Gastrocnemius medialis (tissue), 4 donors: ENCODE measurements around the gene CENPX. TPM values are rescaled to one million over a fixed set of nuclear protein-coding genes. Genes with fewer than 3 reads are reported as not detected.

Experiments
- ATAC-seq, 2 donors: fragments of 150-250 bp; one replicate each; pipeline ENCODE4 v1.9.1; 2016
- DNase-seq, 2 donors: peaks; one replicate each; pipeline ENCODE4 v3.0.0-alpha.2; 2019
- H3K27ac ChIP-seq, 4 donors: fragments of 200-600 bp; sonication (generic); 1 replicate in 1 of 4; 2 replicates in 3 of 4; pipeline ENCODE4 v1.5.1; 2016 to 2018; ENCODE audit warnings: mild to moderate bottlenecking in 2 of 4, moderate library complexity in 1 of 4
- H3K27me3 ChIP-seq, 3 donors: fragments of 200-600 bp; sonication (generic) in 2 of 3; 1 replicate in 1 of 3; 2 replicates in 2 of 3; pipeline versions ENCODE4 v1.5.1 to v1.6.0; 2016 to 2019; ENCODE audit warnings: mild to moderate bottlenecking in 1 of 3, moderate library complexity in 1 of 3
- H3K36me3 ChIP-seq, 2 donors: fragments of 200-600 bp; sonication (generic) in 1 of 2; one replicate each; pipeline ENCODE4 v1.5.1; 2017 to 2018
- H3K4me1 ChIP-seq, 2 donors: fragments of 200-600 bp; sonication (generic) in 1 of 2; one replicate each; pipeline ENCODE4 v1.5.1; 2016 to 2017; ENCODE audit warnings: mild to moderate bottlenecking in 2 of 2
- H3K4me3 ChIP-seq, 4 donors: fragments of 200-600 bp; sonication (generic) in 3 of 4; 1 replicate in 1 of 4; 2 replicates in 3 of 4; pipeline ENCODE4 v1.5.1; 2016 to 2019; ENCODE audit warnings: mild to moderate bottlenecking in 2 of 4
- H3K9me3 ChIP-seq, 3 donors: fragments of 200-600 bp; sonication (generic) in 2 of 3; 1 replicate in 1 of 3; 2 replicates in 2 of 3; pipeline ENCODE4 v1.5.1; 2016 to 2019
- CTCF ChIP-seq, 5 experiments: fragments of 450-650 bp in 3 of 5; fragments of 200-600 bp in 2 of 5; sonication (generic) in 2 of 5; IDR thresholded peaks in 4 of 5; conservative IDR thresholded peaks in 1 of 5; 1 replicate in 4 of 5; 2 replicates in 1 of 5; pipeline ENCODE4 v1.5.1; 2016 to 2019; ENCODE audit warnings: antibody characterized with exemption in 5 of 5, mild to moderate bottlenecking in 3 of 5, moderate library complexity in 3 of 5
- POLR2A ChIP-seq, 2 donors: fragments of 450-650 bp; IDR thresholded peaks; one replicate each; pipeline ENCODE4 v1.6.1; 2017; ENCODE audit warnings: antibody characterized with exemption in 2 of 2, mild to moderate bottlenecking in 2 of 2, moderate library complexity in 2 of 2
- in situ Hi-C, 4 donors: fragments of 200-750 bp; cut with MboI; loops; one replicate each; pipeline versions ENCODE4 v1.15.0 to v1.8.0; 2017; ENCODE audit warnings: low sequenced_read_pairs in 4 of 4
- intact Hi-C: fragments of 100-400 bp; cut with DNase I; formaldehyde crosslinking; loops from one replicate; pipeline ENCODE4 v1.15.1; 2023; ENCODE audit warnings: low total_unique reads
- total RNA-seq, 4 donors: library from RNA; depleted of rRNA; stranded (reverse); fragments of >200 nt; gene quantifications; one replicate each; pipeline versions ENCODE4 v1.1.0 to v1.2.3, GENCODE V29; 2016

The CENPX gene
- total RNA-seq, 4 donors from 2014 or later = 41.2 to 62.7 (median 57.0) TPM

GRCh38 chr17:82037092-82037888, 14.6 kb upstream of the CENPX start, which contains the start of gene DCXR:
Gene DCXR, minus strand, starts transcription at chr17:82037697. Its CDS starts 15 bp downstream, at chr17:82037682.
- TF ChIP-seq POLR2A (IDR thresholded peaks at IDR 0.05) = peak; percentile 98 to 99
- TF ChIP-seq CTCF (IDR thresholded peaks at IDR 0.05 in 4 of 5, conservative IDR thresholded peaks at IDR 0.05 in 1 of 5) = peak; percentile 49 to 85 (median 78)
- intact Hi-C loops (loop anchor here (1.0 to 5.0 kb wide), 3 partner anchors 14 to 200 kb away; partner anchors contain the start of genes FASN and LRRC45), in situ Hi-C loops (loop anchor here (10.0 to 25.0 kb wide), 2 partner anchors 100 to 118 kb away; no protein-coding TSS in a partner anchor)
- peak; percentile 97 to 99 for ATAC-seq
- H3K4me1 ChIP-seq = peaks cover 9 to 22% of the 10 kb centered on the region in 2 donors
- DNase-seq = peak; percentile 97 to 98
- peaks cover 2 to 8% (median 6%) of the 10 kb centered on the region in 3 donors for H3K27me3 ChIP-seq
- peak within 1 kb of the TSS; percentile 63 to 89 (median 78) for H3K4me3 ChIP-seq
- no peaks in the 10 kb centered on the region for H3K9me3 ChIP-seq
- H3K27ac ChIP-seq = peak within 1 kb of the TSS; percentile 85 to 99 (median 95)
- peaks cover 3 to 16% of the 10 kb centered on the region in 2 donors for H3K36me3 ChIP-seq

- H3K4me3 ChIP-seq = peak overlapping the region; percentile 63 to 89 (median 78)
- DNase-seq (no peak), ATAC-seq (no peak)
- in situ Hi-C loops = loop anchor here (10.0 to 25.0 kb wide), 2 partner anchors 101 to 118 kb away; no protein-coding TSS in a partner anchor
- intact Hi-C loops = loop anchor here (1.0 to 5.0 kb wide), 3 partner anchors 13 to 201 kb away; partner anchors contain the start of genes FASN and LRRC45
- peaks cover 3 to 16% of the 10 kb centered on the region in 2 donors for H3K36me3 ChIP-seq
- peaks cover 7 to 11% (median 10%) of the 10 kb centered on the region in 3 donors for H3K27me3 ChIP-seq
- TF ChIP-seq POLR2A (IDR thresholded peaks at IDR 0.05) (no peak), CTCF (IDR thresholded peaks at IDR 0.05 in 4 of 5, conservative IDR thresholded peaks at IDR 0.05 in 1 of 5) (no peak)
- no peaks in the 10 kb centered on the region for H3K9me3 ChIP-seq
- H3K27ac ChIP-seq = peak overlapping the region; percentile 85 to 99 (median 95)
- peaks cover 9 to 25% of the 10 kb centered on the region in 2 donors for H3K4me1 ChIP-seq
These were observed 14.0 kb upstream of the CENPX start for GRCh38 chr17:82036634-82037091.

- intact Hi-C loops (loop anchor here (5.0 kb wide), 1 partner anchor 201 kb away; no protein-coding TSS in a partner anchor), in situ Hi-C loops (loop anchor here (10.0 to 25.0 kb wide), 2 partner anchors 101 to 119 kb away; no protein-coding TSS in a partner anchor)
- peaks cover 8 to 11% (median 10%) of the 10 kb centered on the region in 3 donors for H3K27me3 ChIP-seq
- no peak for TF ChIP-seq CTCF (IDR thresholded peaks at IDR 0.05 in 4 of 5, conservative IDR thresholded peaks at IDR 0.05 in 1 of 5)
- TF ChIP-seq POLR2A (IDR thresholded peaks at IDR 0.05) = no peak
- peaks cover 9 to 26% of the 10 kb centered on the region in 2 donors for H3K4me1 ChIP-seq
- peak in 1 of 2 donors; percentile 60 for DNase-seq
- peaks cover 3 to 16% of the 10 kb centered on the region in 2 donors for H3K36me3 ChIP-seq
- H3K27ac ChIP-seq = peak overlapping the region; percentile 85 to 99 (median 95)
- no peaks in the 10 kb centered on the region for H3K9me3 ChIP-seq
- H3K4me3 ChIP-seq = peak overlapping the region; percentile 63 to 89 (median 78)
- no peak for ATAC-seq
These were observed 13.4 kb upstream of the CENPX start for GRCh38 chr17:82035956-82036633.

DNA sequence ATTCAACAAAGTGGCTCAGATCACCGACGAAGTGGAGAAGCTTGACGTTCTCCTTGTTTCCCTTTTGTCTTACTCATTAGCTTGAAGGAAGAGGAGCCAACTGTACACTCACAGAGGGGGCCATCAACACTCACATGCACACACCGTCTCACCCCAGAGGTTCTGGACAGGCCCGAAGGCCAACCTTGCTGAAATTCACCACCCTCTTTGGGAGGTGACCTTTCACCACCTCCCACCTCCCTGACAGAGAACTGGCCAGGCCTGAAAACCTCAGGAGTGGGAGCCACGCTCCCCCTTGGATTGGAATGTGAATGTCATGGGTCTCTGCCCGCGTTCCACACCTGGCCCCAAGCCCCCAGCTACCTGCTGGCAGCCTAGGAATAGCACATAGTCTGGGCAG, 12.8 kb upstream of the CENPX start:
- H3K27me3 ChIP-seq = peaks cover 10 to 14% (median 11%) of the 10 kb centered on the region in 3 donors
- peaks cover 12 to 32% of the 10 kb centered on the region in 2 donors for H3K4me1 ChIP-seq
- intact Hi-C loops = loop anchor here (5.0 kb wide), 1 partner anchor 202 kb away; no protein-coding TSS in a partner anchor
- H3K4me3 ChIP-seq = no peak overlapping the region
- no peaks in the 10 kb centered on the region for H3K9me3 ChIP-seq
- in situ Hi-C loops = loop anchor here (10.0 to 25.0 kb wide), 2 partner anchors 102 to 119 kb away; no protein-coding TSS in a partner anchor
- peaks cover 3 to 16% of the 10 kb centered on the region in 2 donors for H3K36me3 ChIP-seq
- TF ChIP-seq CTCF (IDR thresholded peaks at IDR 0.05 in 4 of 5, conservative IDR thresholded peaks at IDR 0.05 in 1 of 5) = no peak
- TF ChIP-seq POLR2A (IDR thresholded peaks at IDR 0.05) = no peak
- H3K27ac ChIP-seq = peak overlapping the region in 3 of 4 donors; percentile 85 to 99 (median 92)
- ATAC-seq (no peak), DNase-seq (no peak)
